Gastroesophageal sphincter (tissue), 3 donors: ENCODE results near the gene SFRP4.

Experiments
- POLR2A ChIP-seq, 2 donors: fragments of 450-650 bp; IDR thresholded peaks; one replicate each; pipeline ENCODE4 v1.6.1; 2017; ENCODE audit warnings: antibody characterized with exemption in 2 of 2, mild to moderate bottlenecking in 2 of 2, moderate library complexity in 1 of 2
- TF ChIP-seq, protein P1 (sequence below), 4 experiments: fragments of 200-600 bp in 2 of 4; fragments of 450-650 bp in 2 of 4; sonication (generic) in 1 of 4; IDR thresholded peaks; one replicate each; pipeline ENCODE4 v1.5.1; 2017 to 2019; ENCODE audit warnings: antibody characterized with exemption in 4 of 4, mild to moderate bottlenecking in 2 of 4, moderate library complexity in 2 of 4

DNA sequence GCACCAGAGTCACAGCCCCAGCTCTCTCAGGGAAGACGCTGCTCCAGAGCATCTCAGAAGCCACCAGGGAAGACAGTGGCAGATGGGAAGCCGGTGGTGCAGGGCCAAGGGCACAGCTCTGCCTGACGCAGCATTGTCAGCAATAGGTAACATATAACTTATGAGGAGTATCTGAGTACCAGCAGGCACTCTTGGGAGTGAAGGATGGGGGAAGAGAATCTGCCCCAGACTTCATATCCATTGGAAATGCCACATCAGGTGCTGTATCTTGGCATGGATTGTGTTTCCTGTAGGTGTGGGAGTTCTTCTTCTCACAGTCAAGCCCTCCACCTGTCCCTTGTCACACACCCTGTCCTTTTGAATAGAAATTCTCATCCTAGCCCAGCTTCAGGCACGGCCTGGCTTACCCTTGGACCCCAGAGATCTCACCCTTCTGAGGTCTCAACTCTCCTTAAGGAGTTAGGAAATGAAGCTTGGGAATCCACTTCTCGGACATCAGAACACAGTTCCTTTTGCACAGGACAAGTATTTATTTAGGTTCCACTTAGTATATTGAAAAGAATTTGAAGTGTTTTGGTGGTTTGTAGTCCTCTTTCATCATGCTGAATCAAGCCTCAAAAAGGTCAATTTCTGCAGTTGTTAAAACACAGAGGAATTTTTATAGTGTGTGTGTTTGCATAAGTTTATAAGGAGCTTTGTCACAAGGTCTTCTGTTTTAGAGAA, 13.8 kb upstream of the SFRP4 start:
- TF ChIP-seq POLR2A (IDR thresholded peaks at IDR 0.05), result no peak
- TF ChIP-seq, protein P1, sequence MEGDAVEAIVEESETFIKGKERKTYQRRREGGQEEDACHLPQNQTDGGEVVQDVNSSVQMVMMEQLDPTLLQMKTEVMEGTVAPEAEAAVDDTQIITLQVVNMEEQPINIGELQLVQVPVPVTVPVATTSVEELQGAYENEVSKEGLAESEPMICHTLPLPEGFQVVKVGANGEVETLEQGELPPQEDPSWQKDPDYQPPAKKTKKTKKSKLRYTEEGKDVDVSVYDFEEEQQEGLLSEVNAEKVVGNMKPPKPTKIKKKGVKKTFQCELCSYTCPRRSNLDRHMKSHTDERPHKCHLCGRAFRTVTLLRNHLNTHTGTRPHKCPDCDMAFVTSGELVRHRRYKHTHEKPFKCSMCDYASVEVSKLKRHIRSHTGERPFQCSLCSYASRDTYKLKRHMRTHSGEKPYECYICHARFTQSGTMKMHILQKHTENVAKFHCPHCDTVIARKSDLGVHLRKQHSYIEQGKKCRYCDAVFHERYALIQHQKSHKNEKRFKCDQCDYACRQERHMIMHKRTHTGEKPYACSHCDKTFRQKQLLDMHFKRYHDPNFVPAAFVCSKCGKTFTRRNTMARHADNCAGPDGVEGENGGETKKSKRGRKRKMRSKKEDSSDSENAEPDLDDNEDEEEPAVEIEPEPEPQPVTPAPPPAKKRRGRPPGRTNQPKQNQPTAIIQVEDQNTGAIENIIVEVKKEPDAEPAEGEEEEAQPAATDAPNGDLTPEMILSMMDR (IDR thresholded peaks at IDR 0.05), result no peak
